Ascending aorta (tissue), 2 donors: ENCODE results near the gene RPUSD1. TPM values are rescaled to one million over a fixed set of nuclear protein-coding genes. Genes with fewer than 3 reads are reported as not detected.

Source experiments
- DNase-seq, 2 donors: peaks; one replicate each; pipeline ENCODE4 v3.0.0-alpha.2; 2019; ENCODE audit warnings: low spot score in 2 of 2
- H3K27ac ChIP-seq, 2 donors: fragments of 200-600 bp; sonication (generic); one replicate each; pipeline ENCODE4 v1.5.1; 2016 to 2017; ENCODE audit warnings: mild to moderate bottlenecking in 1 of 2
- H3K27me3 ChIP-seq: fragments of 200-600 bp; sonication (generic); one replicate; pipeline ENCODE4 v1.5.1; 2017
- H3K36me3 ChIP-seq, 2 donors: fragments of 200-600 bp; sonication (generic); one replicate each; pipeline ENCODE4 v1.5.1; 2016
- H3K4me1 ChIP-seq, 2 donors: fragments of 200-600 bp; sonication (generic); one replicate each; pipeline ENCODE4 v1.5.1; 2016 to 2017; ENCODE audit warnings: mild to moderate bottlenecking in 1 of 2
- H3K4me3 ChIP-seq, 2 donors: fragments of 200-600 bp; sonication (generic); one replicate each; pipeline ENCODE4 v1.5.1; 2016 to 2017; ENCODE audit warnings: mild to moderate bottlenecking in 1 of 2
- H3K9me3 ChIP-seq, 2 donors: fragments of 200-600 bp; sonication (generic); one replicate each; pipeline ENCODE4 v1.5.1; 2016
- intact Hi-C: fragments of 100-400 bp; cut with DNase I; formaldehyde crosslinking; loops from one replicate; pipeline ENCODE4 v1.15.1; 2023
- total RNA-seq: library from RNA; depleted of rRNA; stranded (reverse); fragments of >200 nt; gene quantifications from one replicate; pipeline ENCODE4 v1.1.0, GENCODE V29; 2016
- TF ChIP-seq, protein P1 (sequence below), 3 experiments: fragments of 200-600 bp in 2 of 3; fragments of 450-650 bp in 1 of 3; sonication (generic) in 2 of 3; IDR thresholded peaks; one replicate each; pipeline ENCODE4 v1.5.1; 2016 to 2019; ENCODE audit warnings: antibody characterized with exemption in 3 of 3, mild to moderate bottlenecking in 1 of 3, moderate library complexity in 1 of 3

Gene RPUSD1
- total RNA-seq, 1 donor from 2014 or later: 4.8 TPM

- TF ChIP-seq, protein P1, sequence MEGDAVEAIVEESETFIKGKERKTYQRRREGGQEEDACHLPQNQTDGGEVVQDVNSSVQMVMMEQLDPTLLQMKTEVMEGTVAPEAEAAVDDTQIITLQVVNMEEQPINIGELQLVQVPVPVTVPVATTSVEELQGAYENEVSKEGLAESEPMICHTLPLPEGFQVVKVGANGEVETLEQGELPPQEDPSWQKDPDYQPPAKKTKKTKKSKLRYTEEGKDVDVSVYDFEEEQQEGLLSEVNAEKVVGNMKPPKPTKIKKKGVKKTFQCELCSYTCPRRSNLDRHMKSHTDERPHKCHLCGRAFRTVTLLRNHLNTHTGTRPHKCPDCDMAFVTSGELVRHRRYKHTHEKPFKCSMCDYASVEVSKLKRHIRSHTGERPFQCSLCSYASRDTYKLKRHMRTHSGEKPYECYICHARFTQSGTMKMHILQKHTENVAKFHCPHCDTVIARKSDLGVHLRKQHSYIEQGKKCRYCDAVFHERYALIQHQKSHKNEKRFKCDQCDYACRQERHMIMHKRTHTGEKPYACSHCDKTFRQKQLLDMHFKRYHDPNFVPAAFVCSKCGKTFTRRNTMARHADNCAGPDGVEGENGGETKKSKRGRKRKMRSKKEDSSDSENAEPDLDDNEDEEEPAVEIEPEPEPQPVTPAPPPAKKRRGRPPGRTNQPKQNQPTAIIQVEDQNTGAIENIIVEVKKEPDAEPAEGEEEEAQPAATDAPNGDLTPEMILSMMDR (IDR thresholded peaks at IDR 0.05): no peak
- no peak overlapping the region for H3K4me3 ChIP-seq
- H3K27me3 ChIP-seq: peaks cover 14% of the 10 kb centered on the region
- no peaks in the 10 kb centered on the region for H3K36me3 ChIP-seq
- no peak for DNase-seq
- H3K9me3 ChIP-seq: no peaks in the 10 kb centered on the region
- intact Hi-C loops: no loop called here
- no peak overlapping the region for H3K27ac ChIP-seq
- peaks cover 7 to 10% of the 10 kb centered on the region in 2 donors for H3K4me1 ChIP-seq
Observed at GRCh38 chr16:802914-803753, 15.0 kb upstream of the RPUSD1 start.

DNA sequence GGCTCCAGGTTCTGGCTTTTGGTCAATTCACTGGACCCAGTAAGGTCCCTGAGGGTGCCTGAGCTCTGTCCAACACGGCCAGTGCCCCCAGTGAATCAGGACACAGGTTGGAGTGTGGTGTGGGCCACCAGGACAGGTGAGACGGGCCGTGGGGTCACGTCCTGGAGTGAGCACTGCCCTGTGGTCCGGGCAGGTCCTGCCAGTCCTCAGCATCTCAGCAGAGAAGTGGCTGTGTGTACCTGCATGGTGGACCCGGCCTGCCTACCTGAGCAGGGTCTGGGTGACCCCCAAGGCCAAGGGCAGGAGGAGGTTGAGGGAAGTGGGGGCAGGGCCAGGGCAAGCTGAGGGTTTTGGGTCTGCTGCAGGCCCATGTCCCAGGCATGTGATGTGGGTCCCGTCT lies 14.3 kb upstream of the RPUSD1 start:
- Histone ChIP-seq H3K36me3 (no peaks in the 10 kb centered on the region), H3K4me1 (peaks cover 7 to 8% of the 10 kb centered on the region in 2 donors), H3K9me3 (no peaks in the 10 kb centered on the region), H3K27ac (no peak overlapping the region), H3K4me3 (no peak overlapping the region), H3K27me3 (peaks cover 14% of the 10 kb centered on the region)
- TF ChIP-seq, protein P1 (IDR thresholded peaks at IDR 0.05): no peak
- intact Hi-C loops: no loop called here
- no peak for DNase-seq

DNA sequence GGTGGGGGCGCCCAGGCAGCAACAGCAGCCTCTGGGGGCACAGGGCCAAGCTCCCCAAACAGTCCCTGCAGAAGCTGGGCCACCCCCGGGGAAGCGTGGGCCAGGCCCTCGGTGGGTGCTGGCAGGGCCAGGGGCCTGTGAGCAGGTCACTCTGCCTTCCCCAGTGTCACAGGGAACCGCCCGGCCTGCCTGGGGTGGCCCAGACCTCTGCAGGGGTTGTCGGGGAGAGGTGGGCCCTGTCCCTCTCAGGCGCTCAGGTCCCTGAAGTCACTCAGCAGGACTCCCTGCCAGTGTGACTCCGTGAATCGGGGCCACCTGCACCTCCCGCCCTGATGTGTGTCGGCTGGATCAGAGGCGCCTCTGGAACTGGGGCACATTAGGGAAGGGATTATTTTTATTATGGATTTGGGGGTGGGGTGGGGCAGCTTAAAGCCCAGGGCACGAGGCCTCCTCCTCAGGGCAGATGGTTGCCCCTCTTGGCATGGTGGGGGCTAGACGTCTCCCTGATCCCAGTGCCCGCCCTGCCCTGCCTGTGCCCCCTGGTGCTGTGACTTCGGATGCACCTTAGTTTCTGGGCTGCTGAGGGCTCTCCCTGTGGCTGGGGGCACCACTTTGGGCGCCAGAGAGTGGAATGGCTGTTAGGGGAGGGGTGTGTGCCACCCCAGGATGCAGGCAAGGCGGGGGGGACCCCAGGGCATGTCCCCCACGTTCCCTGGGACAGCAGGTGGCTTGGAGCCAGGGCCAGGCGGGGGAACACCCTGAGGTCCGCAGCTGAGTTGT lies 13.6 kb upstream of the RPUSD1 start:
- Histone ChIP-seq H3K4me1 (peaks cover under 1 to 4% of the 10 kb centered on the region in 2 donors), H3K36me3 (no peaks in the 10 kb centered on the region), H3K27ac (no peak overlapping the region), H3K9me3 (no peaks in the 10 kb centered on the region), H3K27me3 (peaks cover 14% of the 10 kb centered on the region), H3K4me3 (no peak overlapping the region)
- intact Hi-C loops: no loop called here
- TF ChIP-seq, protein P1 (IDR thresholded peaks at IDR 0.05): no peak
- DNase-seq: no peak

DNA sequence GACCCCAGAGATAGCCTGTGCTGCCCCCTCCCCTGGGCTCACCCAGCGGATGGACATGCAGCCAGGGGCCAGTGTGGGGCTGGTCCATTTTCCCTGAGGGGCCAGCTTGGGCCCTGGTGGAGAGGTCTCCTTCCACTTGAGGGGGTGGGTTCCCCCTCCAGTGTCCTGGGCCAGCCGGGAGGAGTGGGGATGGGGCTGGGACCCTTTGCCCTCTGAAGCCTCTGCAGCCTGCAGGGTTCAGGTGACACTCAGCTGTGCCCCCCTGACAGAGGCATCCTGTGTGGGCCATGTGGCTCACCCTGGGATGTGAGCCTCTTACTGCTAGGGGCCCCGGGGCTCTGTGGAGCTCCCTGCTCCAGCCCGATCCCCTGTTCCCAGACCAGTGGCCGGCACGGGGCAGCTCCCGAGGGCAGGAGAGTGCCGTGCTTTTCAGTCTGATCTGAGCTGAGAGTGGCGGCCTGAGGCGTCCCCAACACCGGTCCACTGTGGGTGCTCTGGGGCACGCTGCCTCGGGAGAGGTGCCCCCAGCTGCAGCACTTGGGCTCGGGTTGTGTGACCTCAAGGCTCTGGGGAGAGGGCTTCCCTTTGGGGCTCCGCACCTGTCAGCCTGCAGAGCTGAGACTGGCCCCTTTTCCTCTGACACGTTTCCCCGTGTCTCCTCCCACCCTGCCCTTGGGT lies 12.8 kb upstream of the RPUSD1 start:
- Histone ChIP-seq H3K4me3 (no peak overlapping the region), H3K27ac (no peak overlapping the region), H3K36me3 (no peaks in the 10 kb centered on the region), H3K4me1 (no peaks in the 10 kb centered on the region), H3K27me3 (peaks cover 14% of the 10 kb centered on the region), H3K9me3 (no peaks in the 10 kb centered on the region)
- TF ChIP-seq, protein P1 (IDR thresholded peaks at IDR 0.05): no peak
- intact Hi-C loops: no loop called here
- DNase-seq: no peak

DNA sequence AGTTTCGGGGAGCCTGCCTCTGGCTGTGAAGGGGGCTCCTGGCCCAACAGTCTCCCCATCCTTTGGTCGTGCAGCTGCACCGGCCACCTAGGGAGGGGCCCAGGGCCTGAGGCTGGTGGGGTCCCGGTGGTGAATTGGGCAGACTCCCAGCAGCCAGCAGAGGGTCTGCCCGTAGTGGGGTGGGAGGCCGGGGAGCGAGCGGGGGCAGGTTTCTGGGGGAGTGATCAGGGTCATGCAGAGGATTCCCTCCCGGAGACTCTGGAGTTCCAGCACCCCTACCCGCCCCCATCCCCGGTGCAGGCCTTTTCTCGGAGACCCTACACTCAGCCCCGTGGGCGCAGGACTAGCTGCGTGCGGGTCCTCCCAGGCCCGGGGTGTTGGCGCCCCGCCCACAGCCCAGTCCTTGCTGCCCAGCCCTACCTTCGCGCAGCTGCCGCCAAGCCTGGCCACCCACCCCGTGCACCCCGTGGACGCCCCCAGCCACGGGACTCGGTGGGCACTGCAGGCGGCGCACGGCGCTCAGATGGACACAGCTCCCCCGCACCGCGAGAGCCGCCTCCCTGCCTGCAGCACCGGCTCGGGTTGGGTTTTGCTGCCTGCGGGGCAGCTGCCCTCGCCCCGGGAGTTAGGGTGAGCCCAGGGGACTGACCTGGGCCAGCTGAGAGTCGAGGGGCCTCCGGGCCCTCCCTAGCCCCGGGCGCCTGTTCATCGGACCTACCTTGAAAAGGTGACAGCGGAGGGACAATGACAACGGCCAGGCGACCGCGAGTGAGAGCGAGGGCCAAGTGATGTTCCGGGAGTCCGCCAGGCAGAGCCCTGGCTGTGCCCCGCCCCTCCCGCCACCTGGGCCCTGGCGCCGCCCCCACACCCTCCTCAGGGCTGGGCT lies 12.0 kb upstream of the RPUSD1 start, which contains the start of gene GNG13:
Gene GNG13 (minus strand): TSS at position 787 of the 886 bp plus-strand sequence. CDS start 1,657 bp downstream, outside the sequence.
- intact Hi-C loops: no loop called here
- DNase-seq: no peak
- Histone ChIP-seq H3K27ac (no peak within 1 kb of the TSS), H3K36me3 (no peaks in the 10 kb centered on the region), H3K4me1 (no peaks in the 10 kb centered on the region), H3K9me3 (no peaks in the 10 kb centered on the region), H3K27me3 (peaks cover 14% of the 10 kb centered on the region), H3K4me3 (no peak within 1 kb of the TSS)
- TF ChIP-seq, protein P1 (IDR thresholded peaks at IDR 0.05): no peak
